NCI-H1436 treated with DMSO at 0.1 percent for 48 hours (cell line): ENCODE results near the gene BRDT.
"Not testable (repeated sequence)": the region's sequence is repeated elsewhere in the genome, so short reads cannot be mapped to it uniquely, and the experiment has no call there.

Experiments
- DNase-seq: peaks from one replicate; lab custom pipeline; 2025; lab: John Stamatoyannopoulos, UW

The BRDT gene

DNA sequence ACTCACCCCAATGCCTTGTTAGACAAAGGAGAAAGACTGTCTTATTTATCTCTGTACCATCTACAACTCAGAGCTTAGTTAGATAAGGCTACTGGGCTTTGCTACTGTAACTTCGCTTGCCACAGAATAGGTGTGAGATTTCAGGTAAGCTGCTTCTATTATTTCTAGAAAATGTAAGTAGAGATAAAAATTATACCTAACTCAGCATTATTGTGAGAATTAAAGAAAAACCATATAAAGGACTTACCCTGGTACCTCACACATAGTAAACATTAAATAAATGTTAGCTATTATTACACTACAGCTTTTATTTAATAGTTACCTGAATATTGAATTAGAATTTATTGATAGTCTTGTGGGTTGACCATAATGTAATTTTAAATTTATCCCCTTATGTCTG is 44.1 kb downstream of the BRDT start:
- DNase-seq: no peak

DNA sequence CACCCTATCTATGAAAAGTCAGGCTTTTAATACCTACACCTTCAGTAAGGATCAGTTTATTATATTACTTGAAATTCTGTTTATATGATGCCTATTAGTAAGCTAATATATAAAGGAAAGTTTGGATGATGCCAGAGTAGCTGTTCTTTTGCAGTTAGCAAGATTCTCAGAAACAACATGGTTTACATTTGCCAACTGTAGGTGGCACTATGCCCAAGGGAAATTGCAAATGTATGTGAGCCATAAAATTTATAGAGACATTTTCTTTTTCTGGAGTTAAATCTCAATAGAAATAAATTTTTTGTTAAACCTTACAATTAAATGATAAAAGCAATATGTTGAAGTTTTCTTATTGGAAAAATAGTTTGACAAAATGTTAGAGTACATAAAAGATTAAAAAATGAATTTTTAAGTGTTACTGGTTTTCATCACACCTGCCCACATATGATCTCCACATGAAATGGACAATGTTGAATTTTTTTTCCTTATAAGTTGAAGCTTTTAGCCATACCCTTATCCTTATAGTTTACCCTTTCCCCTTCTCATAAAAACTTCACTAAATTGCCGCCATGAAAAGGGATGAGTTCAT is 48.5 kb downstream of the BRDT start:
- DNase-seq: peak; percentile 5

- DNase-seq: no peak
Measured at GRCh38 chr1:92004129-92004528, 54.9 kb downstream of the BRDT start.

DNA sequence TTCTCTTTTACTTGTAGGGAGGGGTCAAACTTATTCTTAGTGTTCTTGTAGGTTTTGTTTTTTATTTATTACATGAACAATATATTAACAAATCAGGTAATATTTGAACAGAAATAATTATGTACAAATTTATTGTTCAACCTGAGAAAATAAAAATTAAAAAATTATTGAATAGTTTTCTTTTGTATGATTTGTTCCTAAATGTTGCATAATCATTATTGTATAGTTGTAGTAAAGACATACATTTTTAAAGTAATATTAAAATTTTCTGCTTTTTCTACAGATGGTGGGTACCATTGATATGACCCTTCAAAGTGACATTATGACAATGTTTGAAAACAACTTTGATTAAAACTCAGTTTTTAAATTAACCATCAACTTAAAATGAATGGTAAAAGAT is 64.7 kb downstream of the BRDT start:
- no peak for DNase-seq

GRCh38 chr1:92016720-92017316 is 67.6 kb downstream of the BRDT start:
- DNase-seq: no peak

GRCh38 chr1:92017656-92018055 is 68.5 kb downstream of the BRDT start:
- no peak for DNase-seq

GRCh38 chr1:92026042-92026441 is 76.8 kb downstream of the BRDT start:
- DNase-seq: not testable (repeated sequence)

- no peak for DNase-seq
Measured at GRCh38 chr1:92026806-92027205, 77.6 kb downstream of the BRDT start.

GRCh38 chr1:92029241-92029922 is 80.2 kb downstream of the BRDT start:
- no peak for DNase-seq

DNA sequence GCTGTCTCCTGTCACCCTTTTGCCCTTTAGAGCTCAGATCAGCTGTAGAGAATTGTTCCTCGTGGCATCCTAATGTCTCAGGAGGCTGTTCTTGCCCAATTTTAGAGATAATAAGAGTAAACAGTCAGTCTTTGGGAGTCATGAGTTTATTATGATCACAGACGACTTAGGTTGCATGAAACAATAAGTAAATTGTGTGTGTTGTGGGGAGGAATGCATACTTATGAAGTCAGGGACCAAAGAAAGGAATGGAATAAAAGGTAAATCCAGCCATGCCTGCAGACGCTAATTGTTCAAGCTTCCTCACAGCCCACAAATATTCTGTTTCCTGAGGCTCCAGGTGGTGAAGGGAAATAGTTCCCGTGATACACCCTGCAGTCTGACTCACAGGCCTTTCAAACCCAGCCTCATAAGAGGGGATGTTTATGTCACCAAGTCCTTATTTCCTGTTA is 81.5 kb downstream of the BRDT start:
- no peak for DNase-seq

- no peak for DNase-seq
Measured at GRCh38 chr1:92031281-92032110, 82.3 kb downstream of the BRDT start.

DNA sequence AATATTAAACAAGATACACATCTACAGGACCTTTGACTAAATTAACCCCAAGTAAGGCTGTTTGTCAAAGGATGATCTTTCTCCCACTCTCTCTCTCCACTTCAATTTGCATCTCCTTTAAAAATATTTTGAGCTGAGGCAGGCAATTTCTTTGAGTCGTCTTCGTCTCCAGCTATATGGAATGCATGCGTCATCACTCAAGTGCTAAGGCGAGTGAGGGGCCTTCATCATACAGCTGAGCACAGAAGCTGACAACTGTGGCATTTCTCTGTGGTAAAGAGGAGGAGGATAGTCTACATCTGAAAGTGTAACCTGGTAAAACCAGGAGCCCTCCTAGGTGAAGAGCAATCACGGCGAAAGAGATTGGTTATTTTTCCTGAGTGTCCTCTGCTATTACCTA is 88.2 kb downstream of the BRDT start:
- no peak for DNase-seq

- DNase-seq: no peak
Measured at GRCh38 chr1:92038695-92039346, 89.6 kb downstream of the BRDT start.

- no peak for DNase-seq
Measured at GRCh38 chr1:92040971-92041370, 91.8 kb downstream of the BRDT start.

DNA sequence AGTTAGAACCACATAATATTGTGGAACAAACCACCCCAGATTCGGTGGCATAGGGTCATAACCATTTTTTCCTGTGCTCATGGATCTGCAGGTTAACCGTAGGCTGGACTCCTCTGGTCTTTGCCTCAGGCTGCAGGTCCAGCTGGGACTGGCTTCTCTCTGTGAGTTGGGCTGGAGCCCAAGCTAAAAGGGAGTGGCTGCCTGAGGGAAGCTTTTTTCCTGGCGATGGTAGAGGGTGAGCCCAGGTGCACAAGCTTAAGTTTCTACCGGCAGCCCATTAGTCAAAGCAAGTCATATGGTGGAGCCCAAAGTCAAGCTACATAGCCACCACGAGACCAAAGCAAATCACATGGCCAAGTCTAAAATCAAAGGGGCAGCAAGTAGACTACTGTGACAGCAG is 94.4 kb downstream of the BRDT start:
- no peak for DNase-seq

- no peak for DNase-seq
Measured at GRCh38 chr1:92045766-92046495, 96.7 kb downstream of the BRDT start.

GRCh38 chr1:92051948-92052347 is 102.7 kb downstream of the BRDT start:
- DNase-seq: no peak
